SK-N-SH (cell line): Measurements from ENCODE around the gene TP73. TPM values are rescaled to one million over a fixed set of nuclear protein-coding genes. Genes with fewer than 3 reads are reported as not detected.

Source experiments
- CTCF ChIA-PET: fragments of 300-600, 350-600 bp; formaldehyde crosslinking; extraction: SDS; loops from one replicate; lab custom pipeline; 2021; lab: Yijun Ruan, JAX
- POLR2A ChIA-PET: fragments of 350-600 bp; sonication (Branson Sonifier 250); formaldehyde crosslinking; extraction: SDS; loops from one replicate; lab custom pipeline; 2020; ENCODE audit warnings: antibody characterized with exemption, inconsistent platforms; lab: Yijun Ruan, JAX
- DNase-seq: peaks from one replicate; pipeline ENCODE4 v3.0.0; 2012
- H2AFZ ChIP-seq: fragments of 200-600 bp; sonication (generic); 2 replicates; pipeline ENCODE4 v1.8.1; 2016; ENCODE audit warnings: antibody characterized with exemption, mild to moderate bottlenecking, low read depth
- H3F3A ChIP-seq: fragments of 200-600 bp; sonication (generic); replicated peaks from 2 replicates; pipeline ENCODE3; 2016; ENCODE audit warnings: antibody characterized with exemption, mild to moderate bottlenecking; ENCODE audit not compliant: insufficient read depth
- H3K27ac ChIP-seq, 2 experiments: fragments of 200-500 bp in 1 of 2; fragments of 200-600 bp in 1 of 2; sonication (Bioruptor generic) in 1 of 2; sonication (generic), shearing (Covaris generic) in 1 of 2; 2 replicates each; pipeline versions ENCODE4 v1.5.1 to v1.6.1; 2014 to 2016; ENCODE audit warnings: low read depth in 2 of 2, inconsistent platforms in 1 of 2, low read length in 1 of 2, mild to moderate bottlenecking in 1 of 2, mixed read lengths in 1 of 2
- H3K27me3 ChIP-seq: fragments of 200-600 bp; sonication (generic), shearing (Covaris generic); 2 replicates; pipeline ENCODE4 v1.6.1; 2016; ENCODE audit warnings: mixed run types; ENCODE audit not compliant: insufficient read depth
- H3K36me3 ChIP-seq, 2 experiments: fragments of 200-500 bp in 1 of 2; fragments of 200-600 bp in 1 of 2; sonication (Bioruptor generic) in 1 of 2; sonication (generic) in 1 of 2; replicated peaks in 1 of 2; 2 replicates each; pipeline versions ENCODE3 to v1.5.1; 2014 to 2016; ENCODE audit warnings: low read length in 1 of 2, mild to moderate bottlenecking in 1 of 2; ENCODE audit not compliant: insufficient read depth in 2 of 2, control insufficient read depth in 1 of 2
- H3K4me1 ChIP-seq, 2 experiments: fragments of 200-500 bp in 1 of 2; fragments of 200-600 bp in 1 of 2; sonication (Bioruptor generic) in 1 of 2; sonication (generic), shearing (Covaris generic) in 1 of 2; 2 replicates each; pipeline versions ENCODE4 v1.5.1 to v1.6.1; 2014 to 2016; ENCODE audit warnings: low read depth in 1 of 2, low read length in 1 of 2, mixed run types in 1 of 2; ENCODE audit not compliant: insufficient read depth in 2 of 2, control insufficient read depth in 1 of 2
- H3K4me2 ChIP-seq: fragments of 200-600 bp; sonication (generic), shearing (Covaris generic); 2 replicates; pipeline ENCODE4 v1.6.1; 2017; ENCODE audit warnings: mixed run types
- H3K4me3 ChIP-seq, 2 experiments: fragments of 200-500 bp in 1 of 2; fragments of 200-600 bp in 1 of 2; sonication (Bioruptor generic) in 1 of 2; sonication (generic), shearing (Covaris generic) in 1 of 2; 2 replicates each; pipeline versions ENCODE4 v1.5.1 to v1.8.1; 2014 to 2016; ENCODE audit warnings: low read depth in 2 of 2, inconsistent platforms in 1 of 2, low read length in 1 of 2, mild to moderate bottlenecking in 1 of 2, mixed read lengths in 1 of 2, moderate library complexity in 1 of 2
- H3K79me2 ChIP-seq: fragments of 200-600 bp; sonication (generic); 2 replicates; pipeline ENCODE4 v1.8.1; 2017; ENCODE audit warnings: mild to moderate bottlenecking; ENCODE audit not compliant: insufficient read depth
- H3K9ac ChIP-seq: fragments of 200-600 bp; sonication (generic); 2 replicates; pipeline ENCODE4 v1.6.1; 2017; ENCODE audit warnings: mixed run types
- H3K9me2 ChIP-seq: fragments of 200-600 bp; sonication (generic); 2 replicates; pipeline ENCODE4 v1.6.1; 2017; ENCODE audit warnings: mixed run types
- H3K9me3 ChIP-seq: fragments of 200-600 bp; sonication (generic); 2 replicates; pipeline ENCODE4 v1.6.1; 2017; ENCODE audit warnings: mixed run types, mild to moderate bottlenecking, moderate library complexity
- H4K20me1 ChIP-seq: fragments of 200-600 bp; sonication (generic); 2 replicates; pipeline ENCODE4 v1.6.1; 2017; ENCODE audit warnings: mild to moderate bottlenecking, mixed run types; ENCODE audit not compliant: insufficient read depth
- CHD2 ChIP-seq: fragments of 150-350 bp; IDR thresholded peaks from 2 replicates; pipeline ENCODE4 v1.6.1; 2018; ENCODE audit warnings: low read length; ENCODE audit not compliant: partially characterized antibody
- ELF1 ChIP-seq: IDR thresholded peaks from 2 replicates; pipeline ENCODE4 v1.4.0; 2012
- EP300 ChIP-seq, 2 experiments: IDR thresholded peaks; 2 replicates each; pipeline versions ENCODE4 v1.4.0 to v1.6.1; 2012; ENCODE audit warnings: borderline replicate concordance in 1 of 2, low read depth in 1 of 2, low read length in 1 of 2
- FOSL2 ChIP-seq: IDR thresholded peaks from 2 replicates; pipeline ENCODE4 v1.4.0; 2012; ENCODE audit warnings: low read depth, mild to moderate bottlenecking, moderate library complexity, borderline replicate concordance
- FOXM1 ChIP-seq: IDR thresholded peaks from 2 replicates; pipeline ENCODE4 v1.4.0; 2012; ENCODE audit warnings: low read depth, mild to moderate bottlenecking
- GABPA ChIP-seq: IDR thresholded peaks from 2 replicates; pipeline ENCODE4 v1.4.0; 2012; ENCODE audit warnings: low read depth, mild to moderate bottlenecking
- GATA2 ChIP-seq: sonication (generic); formaldehyde crosslinking; IDR thresholded peaks from 2 replicates; pipeline ENCODE4 v1.5.0; 2020; ENCODE audit warnings: mild to moderate bottlenecking, missing genetic modification reagents
- JUND ChIP-seq: IDR thresholded peaks from 2 replicates; pipeline ENCODE4 v1.4.0; 2012
- POLR2AphosphoS5 ChIP-seq: IDR thresholded peaks from 2 replicates; pipeline ENCODE4 v1.6.1; 2012; ENCODE audit warnings: low read depth, low read length
- RAD21 ChIP-seq: IDR thresholded peaks from 2 replicates; pipeline ENCODE4 v1.6.1; 2012; ENCODE audit warnings: mild to moderate bottlenecking, low read length
- RFX5 ChIP-seq: IDR thresholded peaks from 2 replicates; pipeline ENCODE4 v1.6.1; 2012; ENCODE audit warnings: mild to moderate bottlenecking, improper control_type of control experiment, low read length
- RXRA ChIP-seq: IDR thresholded peaks from 2 replicates; pipeline ENCODE4 v1.4.0; 2012; ENCODE audit warnings: low read depth, mild to moderate bottlenecking, borderline replicate concordance
- TAF1 ChIP-seq: IDR thresholded peaks from 2 replicates; pipeline ENCODE4 v1.6.1; 2012; ENCODE audit warnings: low read depth, mild to moderate bottlenecking, low read length, moderate library complexity, borderline replicate concordance
- YY1 ChIP-seq: IDR thresholded peaks from 2 replicates; pipeline ENCODE4 v1.4.0; 2012; ENCODE audit warnings: low read depth, mild to moderate bottlenecking
- WGBS: methylation state at CpG from one replicate; pipeline ENCODE4 v1.1.6; 2017; ENCODE audit warnings: low lambda C conversion rate; 5-methylcytosine and 5-hydroxymethylcytosine counted together
- polyA plus RNA-seq, 3 experiments: library from polyadenylated mRNA; depleted of rRNA; stranded (reverse); fragments of >200 nt; gene quantifications; 2 replicates each; pipeline ENCODE4 v1.2.3, GENCODE V29; 2012
- TF ChIP-seq, protein P1 (sequence below): IDR thresholded peaks from 2 replicates; pipeline ENCODE4 v1.6.1; 2012; ENCODE audit warnings: mild to moderate bottlenecking, low read depth, low read length, moderate library complexity
- TF ChIP-seq, protein P2 (sequence below): IDR thresholded peaks from 2 replicates; pipeline ENCODE4 v1.4.0; 2012; ENCODE audit warnings: low read depth, borderline replicate concordance
- TF ChIP-seq, protein P3 (sequence below): fragments of 150-350 bp; IDR thresholded peaks from 2 replicates; pipeline ENCODE4 v1.6.1; 2016; ENCODE audit warnings: mild to moderate bottlenecking, low read depth, low read length
- TF ChIP-seq, protein P4 (sequence below): IDR thresholded peaks from 2 replicates; pipeline ENCODE4; 2012
- TF ChIP-seq, protein P5 (sequence below): fragments of 150-350 bp; IDR thresholded peaks from 2 replicates; pipeline ENCODE4 v1.6.1; 2017; ENCODE audit warnings: antibody characterized with exemption, low read length, low read depth, borderline replicate concordance

Gene TP73
- polyA plus RNA-seq, 1 of the 3 experiments (the other 2 are of a cell fraction): 0.64 TPM

DNA sequence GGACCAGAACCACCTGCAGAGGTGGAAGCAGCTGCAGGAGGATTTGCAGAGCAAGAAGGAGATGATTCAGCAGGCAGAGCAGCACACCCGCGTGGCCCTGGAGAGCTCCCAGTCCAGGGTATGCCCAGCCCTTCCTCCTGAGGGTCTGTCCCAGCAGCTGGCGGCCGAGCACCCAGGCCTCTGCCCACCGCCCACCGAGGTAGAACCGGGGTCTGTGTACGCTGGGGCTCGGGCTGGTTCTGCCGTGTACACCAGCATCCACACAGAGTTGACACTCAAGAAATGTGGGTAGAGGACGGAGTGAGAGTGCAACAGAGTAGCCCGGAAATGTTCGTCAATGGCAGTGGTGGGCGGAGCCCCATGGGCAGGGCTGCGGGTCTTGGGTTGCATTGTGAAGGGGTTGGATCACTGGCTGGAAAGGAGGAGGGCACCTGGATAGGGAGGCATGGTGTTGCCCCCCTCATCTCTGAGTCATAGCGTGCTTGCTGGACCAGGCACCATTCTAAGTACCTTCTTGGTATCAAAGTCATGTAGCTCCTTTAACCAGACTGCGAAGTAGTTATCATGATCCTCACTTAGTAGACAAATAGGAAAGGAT is 115.1 kb downstream of the TP73 start (continued):
- TF ChIP-seq, protein P1, sequence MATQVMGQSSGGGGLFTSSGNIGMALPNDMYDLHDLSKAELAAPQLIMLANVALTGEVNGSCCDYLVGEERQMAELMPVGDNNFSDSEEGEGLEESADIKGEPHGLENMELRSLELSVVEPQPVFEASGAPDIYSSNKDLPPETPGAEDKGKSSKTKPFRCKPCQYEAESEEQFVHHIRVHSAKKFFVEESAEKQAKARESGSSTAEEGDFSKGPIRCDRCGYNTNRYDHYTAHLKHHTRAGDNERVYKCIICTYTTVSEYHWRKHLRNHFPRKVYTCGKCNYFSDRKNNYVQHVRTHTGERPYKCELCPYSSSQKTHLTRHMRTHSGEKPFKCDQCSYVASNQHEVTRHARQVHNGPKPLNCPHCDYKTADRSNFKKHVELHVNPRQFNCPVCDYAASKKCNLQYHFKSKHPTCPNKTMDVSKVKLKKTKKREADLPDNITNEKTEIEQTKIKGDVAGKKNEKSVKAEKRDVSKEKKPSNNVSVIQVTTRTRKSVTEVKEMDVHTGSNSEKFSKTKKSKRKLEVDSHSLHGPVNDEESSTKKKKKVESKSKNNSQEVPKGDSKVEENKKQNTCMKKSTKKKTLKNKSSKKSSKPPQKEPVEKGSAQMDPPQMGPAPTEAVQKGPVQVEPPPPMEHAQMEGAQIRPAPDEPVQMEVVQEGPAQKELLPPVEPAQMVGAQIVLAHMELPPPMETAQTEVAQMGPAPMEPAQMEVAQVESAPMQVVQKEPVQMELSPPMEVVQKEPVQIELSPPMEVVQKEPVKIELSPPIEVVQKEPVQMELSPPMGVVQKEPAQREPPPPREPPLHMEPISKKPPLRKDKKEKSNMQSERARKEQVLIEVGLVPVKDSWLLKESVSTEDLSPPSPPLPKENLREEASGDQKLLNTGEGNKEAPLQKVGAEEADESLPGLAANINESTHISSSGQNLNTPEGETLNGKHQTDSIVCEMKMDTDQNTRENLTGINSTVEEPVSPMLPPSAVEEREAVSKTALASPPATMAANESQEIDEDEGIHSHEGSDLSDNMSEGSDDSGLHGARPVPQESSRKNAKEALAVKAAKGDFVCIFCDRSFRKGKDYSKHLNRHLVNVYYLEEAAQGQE: no peak
- TF ChIP-seq ELF1 (no peak), GABPA (no peak), TAF1 (no peak), RFX5 (no peak), EP300 (IDR thresholded peaks at IDR 0.05; ENCODE audit: borderline replicate concordance in 1 of 2, low read depth in 1 of 2, low read length in 1 of 2) (no peak), FOSL2 (no peak)
- TF ChIP-seq, protein P2, sequence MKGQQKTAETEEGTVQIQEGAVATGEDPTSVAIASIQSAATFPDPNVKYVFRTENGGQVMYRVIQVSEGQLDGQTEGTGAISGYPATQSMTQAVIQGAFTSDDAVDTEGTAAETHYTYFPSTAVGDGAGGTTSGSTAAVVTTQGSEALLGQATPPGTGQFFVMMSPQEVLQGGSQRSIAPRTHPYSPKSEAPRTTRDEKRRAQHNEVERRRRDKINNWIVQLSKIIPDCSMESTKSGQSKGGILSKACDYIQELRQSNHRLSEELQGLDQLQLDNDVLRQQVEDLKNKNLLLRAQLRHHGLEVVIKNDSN: no peak

DNA sequence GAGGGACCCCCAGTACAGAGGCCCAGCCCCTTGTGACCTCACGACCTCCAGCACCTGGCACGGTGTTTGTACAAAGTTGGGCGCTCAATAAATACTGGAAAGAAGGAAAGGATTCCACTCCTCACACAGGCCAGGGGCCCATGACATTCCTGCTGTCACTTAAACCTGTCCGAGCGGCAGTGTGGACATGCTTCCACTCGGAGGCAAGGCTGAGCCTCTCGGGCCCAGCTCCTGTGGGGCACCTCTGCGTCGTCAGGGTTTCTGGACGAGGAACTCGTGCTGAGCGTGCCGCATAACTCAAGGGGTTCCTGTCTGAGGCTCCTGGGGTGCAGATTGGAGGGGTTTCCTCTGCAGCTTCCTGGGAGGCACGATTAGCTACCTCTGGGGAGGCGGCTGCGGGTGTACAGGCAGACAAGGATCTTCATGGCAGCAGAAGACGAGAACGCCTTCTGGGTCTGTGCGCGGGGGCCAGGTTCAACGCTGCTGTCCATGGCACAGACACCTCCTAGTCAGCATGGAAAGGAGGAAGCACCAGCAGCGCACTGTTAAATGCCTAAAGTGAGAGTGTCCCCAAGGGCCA is 116.6 kb downstream of the TP73 start:
- ChIA-PET POLR2A (no interaction called here), CTCF (interaction anchor here (0.7 to 1.7 kb wide), 4 partner anchors 10 to 153 kb away, joined by 3 to 8 read pairs (median 5); no protein-coding TSS in a partner anchor)
- 95% methylated on average over 21 of the region's 22 CpGs for WGBS
- no peaks in the 10 kb centered on the region for H3K27me3 ChIP-seq
- no peak for TF ChIP-seq JUND
- TF ChIP-seq RXRA: no peak
- TF ChIP-seq POLR2AphosphoS5: no peak
- no peak for TF ChIP-seq TAF1
- TF ChIP-seq RFX5: no peak
- TF ChIP-seq GATA2 (CRISPR knock-in tag): no peak
- no peak for TF ChIP-seq RAD21
- TF ChIP-seq, protein P3, sequence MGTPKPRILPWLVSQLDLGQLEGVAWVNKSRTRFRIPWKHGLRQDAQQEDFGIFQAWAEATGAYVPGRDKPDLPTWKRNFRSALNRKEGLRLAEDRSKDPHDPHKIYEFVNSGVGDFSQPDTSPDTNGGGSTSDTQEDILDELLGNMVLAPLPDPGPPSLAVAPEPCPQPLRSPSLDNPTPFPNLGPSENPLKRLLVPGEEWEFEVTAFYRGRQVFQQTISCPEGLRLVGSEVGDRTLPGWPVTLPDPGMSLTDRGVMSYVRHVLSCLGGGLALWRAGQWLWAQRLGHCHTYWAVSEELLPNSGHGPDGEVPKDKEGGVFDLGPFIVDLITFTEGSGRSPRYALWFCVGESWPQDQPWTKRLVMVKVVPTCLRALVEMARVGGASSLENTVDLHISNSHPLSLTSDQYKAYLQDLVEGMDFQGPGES: no peak
- TF ChIP-seq, protein P4, sequence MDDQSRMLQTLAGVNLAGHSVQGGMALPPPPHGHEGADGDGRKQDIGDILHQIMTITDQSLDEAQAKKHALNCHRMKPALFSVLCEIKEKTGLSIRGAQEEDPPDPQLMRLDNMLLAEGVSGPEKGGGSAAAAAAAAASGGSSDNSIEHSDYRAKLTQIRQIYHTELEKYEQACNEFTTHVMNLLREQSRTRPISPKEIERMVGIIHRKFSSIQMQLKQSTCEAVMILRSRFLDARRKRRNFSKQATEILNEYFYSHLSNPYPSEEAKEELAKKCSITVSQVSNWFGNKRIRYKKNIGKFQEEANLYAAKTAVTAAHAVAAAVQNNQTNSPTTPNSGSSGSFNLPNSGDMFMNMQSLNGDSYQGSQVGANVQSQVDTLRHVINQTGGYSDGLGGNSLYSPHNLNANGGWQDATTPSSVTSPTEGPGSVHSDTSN: no peak
- no peak for TF ChIP-seq YY1
- no peak for TF ChIP-seq ELF1
- no peak for TF ChIP-seq FOXM1
- no peak for TF ChIP-seq CHD2
- TF ChIP-seq, protein P5, sequence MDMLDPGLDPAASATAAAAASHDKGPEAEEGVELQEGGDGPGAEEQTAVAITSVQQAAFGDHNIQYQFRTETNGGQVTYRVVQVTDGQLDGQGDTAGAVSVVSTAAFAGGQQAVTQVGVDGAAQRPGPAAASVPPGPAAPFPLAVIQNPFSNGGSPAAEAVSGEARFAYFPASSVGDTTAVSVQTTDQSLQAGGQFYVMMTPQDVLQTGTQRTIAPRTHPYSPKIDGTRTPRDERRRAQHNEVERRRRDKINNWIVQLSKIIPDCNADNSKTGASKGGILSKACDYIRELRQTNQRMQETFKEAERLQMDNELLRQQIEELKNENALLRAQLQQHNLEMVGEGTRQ: no peak
- no peak overlapping the region for H3K27ac ChIP-seq
- no peaks in the 10 kb centered on the region for H3K36me3 ChIP-seq
- H2AFZ ChIP-seq: no peak overlapping the region
- peaks cover 0 to 17% of the 10 kb centered on the region in 2 experiments; a peak in 1 of 4 replicates for H3K4me1 ChIP-seq
- H4K20me1 ChIP-seq: no peaks in the 10 kb centered on the region
- peaks cover 5% of the 10 kb centered on the region for H3F3A ChIP-seq
- no peaks in the 10 kb centered on the region for H3K9me2 ChIP-seq
- no peak overlapping the region for H3K4me3 ChIP-seq
- no peaks in the 10 kb centered on the region for H3K9me3 ChIP-seq
- H3K9ac ChIP-seq: no peak overlapping the region
- H3K79me2 ChIP-seq: no peaks in the 10 kb centered on the region
- DNase-seq: no peak
- H3K4me2 ChIP-seq: no peak overlapping the region
